HG03135 (cell line): ENCODE measurements around the gene CLDN9.

Experiments used
- ATAC-seq: cut with Tn5 transposase; IDR thresholded peaks from one replicate; pipeline ENCODE4 v1.9.1; 2021; ENCODE audit warnings: mild to moderate bottlenecking, moderate library complexity; ENCODE audit not compliant: unreplicated experiment

Gene CLDN9

GRCh38 chr16:3015865-3016521 is 3.3 kb downstream of the CLDN9 start:
- ATAC-seq: no peak

GRCh38 chr16:3017344-3017743 is 4.6 kb downstream of the CLDN9 start:
- ATAC-seq: no peak

GRCh38 chr16:3017794-3018506 is 5.2 kb downstream of the CLDN9 start, which contains the start of gene CLDN6:
Gene CLDN6, minus strand, starts transcription at chr16:3018183. Its CDS starts 2,162 bp downstream, at chr16:3016021.
- no peak for ATAC-seq

GRCh38 chr16:3019594-3020246 is 7.0 kb downstream of the CLDN9 start:
- no peak for ATAC-seq

GRCh38 chr16:3020247-3020603 is 7.5 kb downstream of the CLDN9 start, which contains the start of gene TNFRSF12A:
Gene TNFRSF12A, plus strand, starts transcription at chr16:3020368. Its CDS starts 30 bp downstream, at chr16:3020398.
- no peak for ATAC-seq

GRCh38 chr16:3020604-3021448 is 8.1 kb downstream of the CLDN9 start:
- ATAC-seq: no peak

GRCh38 chr16:3021449-3022207 is 8.9 kb downstream of the CLDN9 start:
- peak; percentile 32 for ATAC-seq

- no peak for ATAC-seq
These were observed 9.5 kb downstream of the CLDN9 start for GRCh38 chr16:3022208-3022683.

- no peak for ATAC-seq
These were observed 10.1 kb downstream of the CLDN9 start for GRCh38 chr16:3022684-3023414.

GRCh38 chr16:3023415-3023668 is 10.6 kb downstream of the CLDN9 start:
- ATAC-seq: no peak

- peak; percentile 66 for ATAC-seq
These were observed 11.2 kb downstream of the CLDN9 start, which contains the start of the genes HCFC1R1 and THOC6 for GRCh38 chr16:3023669-3024478. Gene HCFC1R1, minus strand, starts transcription at chr16:3023942. Its CDS starts 1 bp downstream, at chr16:3023941. Gene THOC6, plus strand, starts transcription at chr16:3024035. Its CDS starts 292 bp downstream, at chr16:3024327.

GRCh38 chr16:3025032-3026002 is 12.6 kb downstream of the CLDN9 start:
- ATAC-seq: no peak

- no peak for ATAC-seq
These were observed 13.3 kb downstream of the CLDN9 start for GRCh38 chr16:3026003-3026378.

GRCh38 chr16:3026609-3027488 is 14.1 kb downstream of the CLDN9 start:
- no peak for ATAC-seq

GRCh38 chr16:3027489-3027795 is 14.7 kb downstream of the CLDN9 start:
- ATAC-seq: no peak

GRCh38 chr16:3027983-3028715 is 15.4 kb downstream of the CLDN9 start:
- ATAC-seq: no peak
